CD4-positive, alpha-beta T cell treated with Interleukin-10 for 1 hour (primary cell): ENCODE data around the gene BIN2.

ENCODE experiments used
- DNase-seq: peaks from one replicate; pipeline ENCODE4 v3.0.0-alpha.2; 2020

Gene BIN2

DNA sequence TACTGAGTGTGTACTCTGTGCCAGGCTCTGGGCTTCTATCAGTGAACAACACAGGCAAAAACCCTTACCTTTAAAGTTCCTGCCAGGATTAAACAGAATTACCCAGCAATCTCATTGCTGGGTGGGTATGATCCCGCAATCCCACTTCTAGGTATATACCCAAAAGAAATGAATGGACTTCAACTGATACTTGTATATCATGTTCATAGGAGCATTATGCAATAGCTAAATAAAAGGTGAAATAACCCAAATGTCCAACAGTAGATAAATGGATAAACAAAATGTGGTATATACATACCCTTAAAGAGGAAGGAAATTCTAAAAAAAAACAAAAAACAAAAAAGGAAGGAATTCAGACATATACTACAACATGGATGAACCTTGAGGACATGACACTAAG is 70.7 kb downstream of the BIN2 start:
- DNase-seq = no peak

DNA sequence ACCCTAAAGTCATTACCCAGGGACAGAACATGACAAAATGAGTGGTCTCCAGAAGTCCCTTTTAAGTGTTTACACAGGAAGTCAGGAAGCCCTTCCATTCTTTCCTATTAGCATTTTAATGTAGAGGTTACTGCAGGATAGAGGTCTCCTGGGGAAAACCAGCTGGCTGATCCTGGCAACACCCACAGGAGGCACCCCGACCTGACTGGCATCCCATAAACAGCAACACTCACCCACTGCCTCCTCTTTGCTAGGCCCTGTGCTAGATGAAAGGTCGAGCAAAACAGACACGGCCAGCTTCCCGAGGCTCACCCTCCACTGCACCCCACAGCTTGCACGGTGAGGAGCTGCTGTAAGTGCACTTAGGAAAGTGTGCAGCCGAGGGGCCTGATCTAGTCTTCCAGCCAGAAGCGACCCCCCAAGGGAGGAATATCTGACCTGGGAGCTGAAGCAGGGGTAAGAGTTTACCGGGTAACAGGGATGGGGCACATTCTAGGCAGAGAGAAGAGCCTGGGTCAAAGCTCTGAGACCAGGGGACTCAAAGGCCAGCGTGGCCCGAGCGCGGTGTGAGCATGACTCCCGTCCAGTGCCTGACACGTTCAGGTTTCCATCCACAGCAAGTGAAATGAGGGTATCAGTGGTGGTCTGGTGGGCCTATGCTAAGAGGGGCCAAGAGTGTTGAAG is 76.3 kb downstream of the BIN2 start:
- DNase-seq = no peak

DNA sequence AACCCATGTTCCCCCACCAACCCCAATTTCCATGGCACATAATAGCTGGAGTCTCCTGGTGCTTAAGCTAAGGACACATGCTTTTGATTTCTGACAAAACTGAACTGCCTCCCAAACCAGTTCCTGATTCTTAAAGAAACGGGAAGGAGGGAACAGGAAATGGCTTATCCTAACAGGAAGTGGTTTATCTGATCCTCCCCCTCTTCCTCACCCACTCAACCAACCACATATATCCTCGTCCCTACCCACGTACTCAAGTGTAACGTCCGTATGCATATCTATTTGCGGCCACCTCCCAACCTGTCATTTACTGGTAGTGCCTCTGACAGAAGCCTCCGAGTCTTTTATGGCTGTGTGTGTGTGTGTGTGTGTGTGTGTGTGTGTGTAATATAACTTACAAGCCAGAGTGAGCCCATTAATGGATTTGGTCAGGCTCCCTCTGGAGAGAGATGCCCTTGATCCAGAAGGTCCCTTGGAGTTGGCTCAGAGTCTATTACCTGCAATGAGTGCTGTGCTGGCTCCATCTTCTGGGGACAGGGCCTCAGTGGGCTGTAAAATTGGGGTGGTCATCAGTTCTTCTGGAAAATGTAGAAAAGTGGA is 77.6 kb downstream of the BIN2 start:
- DNase-seq = peak; percentile 79

DNA sequence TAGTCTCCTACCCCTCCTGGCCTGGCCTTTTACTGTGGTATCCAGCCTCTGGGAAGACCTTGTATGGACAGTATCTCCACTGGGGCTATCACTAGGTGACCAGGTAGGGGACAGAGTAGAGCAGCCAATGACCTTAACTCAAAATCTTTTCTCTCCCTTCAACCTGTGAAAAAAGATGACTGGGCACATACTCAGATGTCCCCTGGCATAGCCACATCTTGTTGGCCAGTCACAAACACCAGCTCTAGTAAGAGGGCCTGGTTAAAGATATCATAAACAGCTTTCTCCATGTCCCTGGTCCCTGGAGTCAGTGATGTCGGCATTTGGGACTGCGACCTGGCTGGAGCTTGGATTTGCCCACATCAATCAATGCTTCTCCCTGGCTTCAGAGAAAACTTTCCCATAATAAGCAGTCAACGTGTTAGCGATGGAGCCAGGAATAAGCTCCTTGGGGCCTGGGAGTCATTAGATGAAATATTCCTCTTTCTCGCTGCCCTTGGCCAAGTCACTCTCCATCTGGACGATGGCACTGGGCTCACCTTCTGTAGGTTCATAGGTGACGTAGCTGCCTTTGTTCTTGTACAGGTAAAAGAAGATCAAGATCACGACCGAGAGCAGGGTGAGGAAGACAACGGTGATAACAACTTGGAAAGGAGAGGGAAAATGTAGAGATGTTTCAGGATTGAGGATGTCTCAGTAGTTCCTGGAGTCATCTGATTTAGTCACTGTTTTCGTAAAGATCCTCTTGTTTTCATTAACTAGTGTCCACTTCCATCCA is 78.3 kb downstream of the BIN2 start:
- no peak for DNase-seq

DNA sequence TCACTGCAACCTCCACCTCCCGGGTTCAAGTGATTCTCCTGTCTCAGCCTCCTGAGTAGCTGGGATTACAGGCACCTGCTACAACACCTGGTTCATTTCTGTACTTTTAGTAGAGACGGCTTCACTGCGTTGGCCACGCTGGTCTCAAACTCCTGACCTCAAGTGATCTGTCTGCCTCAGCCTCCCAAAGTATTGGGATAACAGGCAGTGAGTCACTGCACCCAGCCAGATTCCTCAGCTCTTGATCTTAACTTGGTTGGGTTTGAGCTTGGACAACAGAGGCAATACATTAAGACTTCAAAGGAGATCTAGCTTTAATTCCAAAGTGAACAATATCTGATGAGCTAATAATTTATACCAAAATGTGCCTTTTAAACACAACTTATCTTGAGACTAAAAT is 79.7 kb downstream of the BIN2 start:
- no peak for DNase-seq

DNA sequence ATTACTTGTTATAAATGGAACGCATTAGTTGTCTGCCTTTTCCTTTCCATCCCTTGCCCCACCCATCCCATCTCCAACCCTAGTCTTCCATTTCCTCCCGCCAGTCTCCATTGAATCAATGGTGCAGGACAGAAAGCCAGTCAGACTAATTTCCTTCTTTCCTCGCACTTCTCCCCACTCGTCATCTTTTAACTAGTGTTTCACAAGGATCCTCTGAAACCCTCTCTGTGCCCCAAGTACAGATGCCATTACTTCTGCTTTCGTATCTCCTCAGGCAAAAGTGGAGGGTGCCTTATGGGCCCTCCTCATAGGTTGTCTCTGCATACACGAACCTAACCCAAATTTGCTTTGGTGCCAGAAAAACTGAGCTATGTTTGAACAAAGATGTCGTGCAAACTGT is 81.1 kb downstream of the BIN2 start:
- DNase-seq = no peak

DNA sequence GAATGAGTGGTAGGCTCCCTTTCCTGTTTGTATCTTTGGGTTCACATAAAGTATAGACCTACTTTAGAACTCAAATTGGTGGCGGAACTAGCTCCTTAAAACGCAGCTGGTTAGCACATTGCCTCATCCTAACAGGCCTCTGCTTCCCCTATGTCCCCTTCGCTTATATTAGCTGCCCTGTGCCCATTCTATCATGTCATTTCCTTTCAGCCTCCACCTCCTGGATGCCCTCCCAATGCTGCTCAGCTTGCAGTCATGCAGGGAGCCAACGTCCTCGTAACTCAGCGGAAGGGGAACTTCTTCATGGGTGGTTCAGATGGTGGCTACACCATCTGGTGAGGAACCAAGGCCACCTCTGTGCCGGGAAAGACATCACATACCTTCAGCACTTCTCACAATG is 81.9 kb downstream of the BIN2 start:
- peak; percentile 24 for DNase-seq

DNA sequence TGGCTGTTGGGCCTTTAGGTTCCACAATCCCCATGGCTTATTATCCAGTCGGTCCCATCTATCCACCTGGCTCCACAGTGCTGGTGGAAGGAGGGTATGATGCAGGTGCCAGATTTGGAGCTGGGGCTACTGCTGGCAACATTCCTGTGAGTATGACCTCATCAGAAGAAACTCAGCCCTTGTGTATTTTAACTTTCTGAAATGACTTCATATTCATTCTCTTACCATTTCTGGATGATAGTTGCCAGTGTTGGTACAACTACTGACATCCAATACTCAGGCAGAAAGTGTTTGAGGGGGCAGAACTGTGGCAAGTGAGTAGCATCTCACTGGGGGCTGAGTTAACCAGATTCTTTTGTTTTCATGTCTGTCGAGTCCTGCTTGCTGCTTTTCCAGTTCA is 83.0 kb downstream of the BIN2 start:
- DNase-seq = no peak

DNA sequence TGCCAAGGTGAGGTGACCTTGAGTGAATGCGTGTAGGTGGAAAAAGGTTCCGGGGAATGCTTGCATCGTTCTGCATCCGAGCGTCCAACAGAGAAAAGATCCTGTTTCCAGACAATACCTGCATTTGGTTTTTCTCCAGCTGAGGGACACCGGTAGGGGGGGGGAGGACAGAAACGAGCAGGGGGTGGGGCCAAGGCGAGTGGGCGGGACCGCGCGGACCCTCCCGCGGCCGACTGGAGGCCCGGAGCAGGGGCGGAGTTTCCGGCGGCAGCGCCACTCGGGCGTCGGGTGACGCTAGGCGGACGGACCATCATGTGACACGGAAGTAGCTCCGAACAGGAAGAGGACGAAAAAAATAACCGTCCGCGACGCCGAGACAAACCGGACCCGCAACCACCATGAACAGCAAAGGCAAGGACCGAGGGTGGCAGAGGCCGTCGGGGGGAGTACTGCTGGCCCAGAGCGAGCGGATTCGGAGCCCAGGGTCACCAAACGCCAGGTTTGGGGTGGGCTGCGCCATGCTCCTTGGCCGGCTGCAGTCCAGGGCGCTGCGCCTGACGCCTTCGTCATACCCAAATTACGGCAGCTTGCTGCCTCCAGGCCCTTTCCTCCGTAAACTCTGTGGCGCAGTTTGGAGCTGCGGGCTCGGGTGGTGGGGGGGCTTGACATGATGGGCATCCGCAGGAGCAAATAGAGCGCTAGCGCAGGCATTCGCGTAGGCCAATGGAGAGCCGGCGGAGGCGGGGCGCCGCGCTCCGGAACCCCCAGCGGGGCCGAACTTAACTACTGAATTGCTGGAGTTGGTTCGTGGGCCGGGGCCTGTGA is 85.3 kb downstream of the BIN2 start, which contains the start of gene DAZAP2:
Gene DAZAP2, plus strand, starts transcription at position 317 of the 825 bp plus-strand sequence. Its CDS starts 82 bp downstream, at position 399.
- peak; percentile 96 for DNase-seq

DNA sequence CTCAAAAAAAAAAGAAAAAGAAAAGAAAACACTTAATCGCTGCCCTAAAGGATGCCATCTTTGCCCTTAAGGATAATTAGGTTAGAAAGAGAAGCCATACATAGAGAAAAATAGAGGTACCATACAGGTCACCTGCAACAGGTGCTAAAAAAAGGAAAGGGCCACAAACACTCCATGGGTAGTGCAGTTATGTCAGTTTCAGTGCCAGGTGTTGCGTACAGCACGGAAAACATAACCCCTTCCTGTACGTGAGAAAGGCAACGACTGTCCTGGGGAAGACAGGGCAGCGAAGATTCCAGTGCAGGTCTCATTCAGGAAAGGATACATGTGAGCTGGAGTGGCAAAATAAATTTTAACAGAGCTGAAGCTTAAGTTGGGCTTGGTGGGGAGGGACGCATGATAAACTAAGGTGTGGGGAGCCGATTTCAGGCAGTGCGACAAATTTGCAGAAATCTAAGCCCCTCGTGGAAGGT is 85.9 kb downstream of the BIN2 start:
- DNase-seq = no peak

DNA sequence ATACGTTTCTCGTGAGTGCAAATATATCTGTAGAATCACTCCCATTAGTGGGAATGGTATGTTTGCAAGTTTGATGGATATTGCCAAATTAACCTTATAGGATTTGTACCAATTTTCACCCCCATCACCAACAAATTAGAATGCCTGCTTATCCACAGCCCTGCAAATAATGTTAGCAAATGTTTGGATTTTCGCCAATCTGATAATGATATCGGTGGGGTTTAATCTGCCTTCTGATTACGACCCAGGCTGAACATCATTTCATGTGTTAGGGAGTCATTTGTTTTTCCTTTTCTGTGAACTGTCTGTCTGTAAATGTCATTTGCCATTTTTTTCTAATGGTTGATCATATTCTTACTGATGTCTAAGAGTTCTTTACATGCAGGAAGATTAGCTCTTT is 89.4 kb downstream of the BIN2 start:
- no peak for DNase-seq

DNA sequence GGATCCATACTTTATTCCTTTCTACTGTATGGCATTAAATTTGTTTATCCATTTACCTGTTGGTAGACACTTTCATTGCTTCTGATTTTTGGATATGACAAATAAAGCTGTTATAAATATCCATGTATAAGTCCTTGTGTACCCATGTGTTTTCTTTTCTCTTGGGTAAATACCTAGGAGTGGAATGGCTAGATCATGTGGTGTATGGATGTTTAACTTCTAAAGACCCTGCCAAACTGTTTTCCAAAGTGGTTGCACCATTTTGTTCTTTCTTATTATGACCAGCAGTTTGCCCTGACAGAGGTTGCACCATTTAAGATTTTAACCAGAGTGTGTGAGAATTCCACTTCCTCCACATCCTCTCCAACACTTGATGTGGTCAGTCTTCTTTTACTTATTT is 91.3 kb downstream of the BIN2 start:
- no peak for DNase-seq
